Sigmoid colon (tissue), 4 donors: Measurements from ENCODE around the gene ZNF599.

Source experiments
- EP300 ChIP-seq, 4 donors: sonication (generic); formaldehyde crosslinking; IDR thresholded peaks; one replicate each; pipeline ENCODE4 v1.6.1; 2017; ENCODE audit warnings: antibody characterized with exemption in 4 of 4
- POLR2A ChIP-seq, 2 donors: fragments of 450-650 bp; IDR thresholded peaks; one replicate each; pipeline ENCODE4 v1.6.1; 2016; ENCODE audit warnings: antibody characterized with exemption in 2 of 2, mild to moderate bottlenecking in 2 of 2, moderate library complexity in 2 of 2

GRCh38 chr19:34711890-34712289 lies 61.1 kb downstream of the ZNF599 start:
- TF ChIP-seq EP300 (IDR thresholded peaks at IDR 0.05): no peak
- no peak for TF ChIP-seq POLR2A (IDR thresholded peaks at IDR 0.05)
